Activated CD8-positive, alpha-beta memory T cell treated with anti-CD3 and anti-CD28 coated beads, Interleukin-2, amount 50 U/mL, for 1 hour (primary cell): ENCODE results near the gene COL4A3.

ENCODE experiments used
- DNase-seq: peaks from one replicate; pipeline ENCODE4 v3.0.0-alpha.2; 2020; ENCODE audit errors: extremely low read depth

COL4A3 gene

DNA sequence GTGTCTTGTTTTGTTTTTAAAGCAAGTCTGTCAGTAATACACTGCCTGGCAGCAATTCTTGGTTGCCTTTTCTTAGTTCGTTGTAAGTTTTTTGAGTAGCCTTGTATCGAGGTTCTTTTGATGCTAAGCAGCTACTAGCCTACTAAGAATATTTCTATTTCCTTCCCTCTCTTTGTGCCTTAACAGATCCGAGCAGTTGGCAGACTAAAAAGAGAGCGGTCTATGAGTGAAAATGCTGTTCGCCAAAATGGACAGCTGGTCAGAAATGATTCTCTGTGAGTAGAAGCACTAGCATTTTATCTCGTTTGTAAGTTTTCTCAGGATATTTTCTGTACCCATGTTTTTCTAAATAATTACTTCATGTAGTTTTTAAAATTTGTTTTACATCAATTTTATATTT lies 175.7 kb downstream of the COL4A3 start:
- DNase-seq, result no peak

DNA sequence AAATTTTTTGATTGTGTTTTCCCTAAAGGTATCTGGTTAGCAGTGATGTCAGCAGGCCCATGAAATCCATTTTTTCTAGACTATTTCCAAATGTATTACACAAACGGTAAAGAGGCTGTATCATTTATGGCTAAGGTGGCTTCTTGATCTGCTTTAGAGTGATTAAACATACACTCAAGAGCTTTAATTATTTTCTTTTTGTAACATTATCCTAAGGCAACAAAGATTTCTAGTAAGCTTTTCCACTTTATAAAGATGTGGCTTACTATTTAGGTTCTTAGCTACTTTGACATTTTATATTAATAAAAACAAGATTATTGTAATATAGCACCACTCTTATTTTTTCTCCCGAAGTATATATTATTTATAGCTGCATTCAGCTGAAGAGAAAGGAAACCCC lies 177.1 kb downstream of the COL4A3 start:
- no peak for DNase-seq

DNA sequence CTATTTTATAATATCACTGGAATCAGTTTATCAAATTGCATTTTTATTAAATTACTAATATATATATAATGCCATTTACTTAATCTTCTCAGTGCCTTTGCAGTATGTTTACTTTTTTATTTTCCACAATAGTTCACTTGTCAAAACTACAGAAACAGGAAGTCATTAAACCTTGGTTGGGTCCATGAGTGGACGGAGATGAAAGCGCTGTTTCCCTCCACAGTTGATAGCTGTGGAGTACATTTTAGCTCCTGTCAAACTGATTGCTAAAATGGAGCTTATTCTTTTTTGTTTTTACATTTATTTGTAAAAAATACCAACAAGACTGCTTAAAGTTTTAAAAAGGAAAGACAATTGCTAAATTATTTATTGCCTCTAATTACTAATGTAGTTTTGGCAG lies 179.8 kb downstream of the COL4A3 start:
- no peak for DNase-seq

DNA sequence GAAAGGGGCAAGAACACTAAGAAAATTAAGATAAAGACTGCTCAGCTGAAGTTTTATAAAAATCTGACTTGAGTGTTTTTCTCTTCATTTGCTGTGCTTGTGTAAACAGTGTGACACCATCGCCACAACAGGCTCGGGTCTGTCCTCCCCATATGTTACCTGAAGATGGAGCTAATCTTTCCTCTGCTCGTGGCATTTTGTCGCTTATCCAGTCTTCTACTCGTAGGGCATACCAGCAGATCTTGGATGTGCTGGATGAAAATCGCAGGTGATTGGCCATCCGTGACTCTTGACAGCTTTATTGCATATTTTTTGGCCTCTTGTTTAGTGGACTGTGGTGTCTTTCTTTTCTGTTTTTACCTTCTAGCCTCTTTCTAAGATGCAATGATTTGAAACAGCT lies 182.7 kb downstream of the COL4A3 start:
- DNase-seq, result no peak

DNA sequence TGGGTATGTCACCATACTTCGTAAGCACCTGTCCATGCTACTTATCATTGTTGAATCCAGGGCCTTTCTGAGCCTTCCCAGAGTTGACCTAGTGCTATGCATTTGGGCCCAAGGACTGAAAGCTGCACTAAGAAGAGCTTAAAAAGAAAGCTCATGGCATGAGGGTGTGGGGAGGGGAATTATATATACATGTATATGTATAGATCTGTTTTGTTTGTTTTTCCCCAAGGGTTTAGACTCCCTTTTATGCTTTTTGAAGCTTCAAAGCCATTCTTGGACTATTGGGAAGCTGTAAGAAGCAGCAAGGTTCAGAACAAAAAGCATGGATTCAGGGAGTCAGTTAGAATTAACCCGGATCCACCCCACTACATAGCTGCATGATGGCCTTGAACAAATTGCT lies 183.9 kb downstream of the COL4A3 start:
- DNase-seq, result no peak

DNA sequence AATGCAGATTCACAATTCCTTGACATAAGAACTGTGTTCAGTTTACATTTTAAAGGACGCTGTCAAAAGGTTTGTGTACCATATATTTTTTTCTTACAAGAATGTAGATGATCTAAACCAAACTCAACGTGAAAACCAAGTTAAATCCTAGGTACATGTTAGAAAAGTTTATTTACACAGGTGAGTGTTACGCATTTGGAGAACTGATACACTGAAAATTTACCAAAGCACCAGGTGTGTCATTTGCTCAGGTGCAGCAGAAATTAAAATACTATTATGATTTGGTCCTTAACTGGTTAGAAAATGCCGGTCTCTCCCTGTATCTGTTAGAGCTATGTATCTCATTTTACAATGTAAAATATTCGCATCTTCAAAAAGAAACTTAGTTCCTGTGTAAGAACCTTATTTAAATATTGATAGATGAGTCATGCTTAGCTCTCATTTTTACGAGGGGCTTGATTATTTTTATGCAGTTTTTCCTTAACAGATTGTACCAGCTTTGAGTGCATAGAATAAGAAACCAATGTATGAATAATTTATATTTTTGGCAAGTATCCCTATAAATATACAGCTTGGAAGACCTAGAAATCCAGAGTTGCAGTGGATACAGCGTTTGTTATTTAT lies 185.7 kb downstream of the COL4A3 start:
- no peak for DNase-seq

DNA sequence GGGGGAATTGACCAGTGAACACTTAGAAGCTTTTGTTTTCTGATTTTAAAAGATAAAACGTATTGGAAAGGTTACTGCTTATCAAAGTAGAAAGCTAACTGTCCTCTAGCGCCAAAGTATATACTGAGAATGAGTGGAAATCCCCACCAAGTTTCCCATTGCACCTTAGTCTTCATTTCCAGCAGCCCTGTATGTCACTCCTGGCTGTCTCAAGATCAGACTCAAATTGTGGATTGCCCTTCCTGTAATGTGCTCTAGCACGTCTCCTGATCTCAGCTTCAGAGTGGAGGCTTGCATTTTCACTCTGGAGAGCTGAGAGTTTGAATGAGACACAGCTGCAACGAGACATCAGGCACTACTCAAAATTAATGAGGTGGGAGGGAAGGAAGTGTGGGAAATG lies 187.2 kb downstream of the COL4A3 start:
- DNase-seq, result no peak

DNA sequence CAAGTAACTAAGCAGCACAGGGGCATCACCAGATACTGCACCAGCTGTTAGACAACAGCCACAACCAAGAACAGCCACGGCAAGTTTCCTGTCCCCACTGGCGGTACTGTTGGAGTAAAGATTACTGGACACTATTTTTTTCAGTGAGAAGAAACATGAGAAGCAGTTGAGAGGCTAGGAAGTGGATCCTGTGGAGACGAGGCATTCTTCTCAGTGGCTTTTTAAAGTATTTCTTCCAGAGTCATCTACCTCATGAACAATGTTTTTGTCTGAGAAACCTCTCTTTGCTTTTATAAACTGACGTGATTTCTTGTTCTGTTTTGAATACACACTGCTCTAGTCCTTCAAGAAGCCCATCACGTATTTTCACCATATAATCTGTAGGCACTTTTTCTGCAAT lies 195.9 kb downstream of the COL4A3 start:
- no peak for DNase-seq

DNA sequence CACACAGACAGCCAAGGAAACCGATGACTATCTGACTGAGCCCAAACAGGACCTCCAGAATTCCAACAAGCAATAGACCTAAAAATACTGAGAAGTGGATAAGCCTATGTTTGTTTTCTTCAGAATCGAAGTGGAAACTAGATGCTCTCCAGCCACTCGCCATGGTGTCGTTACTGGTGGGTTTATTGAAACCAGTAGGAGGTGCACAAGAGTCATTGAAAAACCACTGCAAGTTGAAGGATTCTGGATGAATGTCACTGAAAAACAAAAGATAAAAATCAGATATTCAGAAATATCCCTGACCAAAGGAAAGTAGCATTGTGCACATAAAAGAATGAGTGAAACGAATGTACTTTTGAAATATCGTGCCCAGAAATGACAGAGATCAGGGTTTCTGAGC lies 199.3 kb downstream of the COL4A3 start:
- DNase-seq, result no peak
